H1 (cell line): ENCODE data around the gene NR2C2AP. TPM values are rescaled to one million over a fixed set of nuclear protein-coding genes. Genes with fewer than 3 reads are reported as not detected.
A peak's percentile ranks its signal among the peaks of the same experiment; 100 is the strongest.

ENCODE experiments used
- CTCF ChIA-PET: fragments of 300-600 bp; sonication (Branson Sonifier 250); formaldehyde crosslinking; loops from one replicate; lab custom pipeline; 2021; ENCODE audit not compliant: partially characterized antibody; lab: Charles Lee
- POLR2A ChIA-PET: fragments of 300-600 bp; sonication (Branson Sonifier 250); formaldehyde crosslinking; loops from one replicate; lab custom pipeline; 2021; ENCODE audit warnings: inconsistent platforms; ENCODE audit not compliant: partially characterized antibody; lab: Charles Lee
- DNase-seq, 2 experiments: peaks; one replicate each; pipeline versions ENCODE4 v3.0.0 to v3.0.0-alpha.2; 2010 to 2022; ENCODE audit warnings: low spot score in 2 of 2, low read depth in 1 of 2, mixed read lengths in 1 of 2
- FAIRE-seq: peaks from 2 replicates; lab custom pipeline; 2011; peaks lifted over from hg19 to GRCh38; lab: Jason Lieb, UNC
- H2AFZ ChIP-seq: 2 replicates; pipeline ENCODE4 v1.8.1; 2012; ENCODE audit warnings: low read length, inconsistent platforms
- H2AK5ac ChIP-seq: 2 replicates; pipeline ENCODE4 v1.6.1; 2013; ENCODE audit warnings: low read depth, low read length
- H2BK120ac ChIP-seq: replicated peaks from 2 replicates; pipeline ENCODE3; 2013; ENCODE audit warnings: low read depth, low read length, inconsistent platforms
- H2BK12ac ChIP-seq: 2 replicates; pipeline ENCODE4 v1.6.1; 2013; ENCODE audit warnings: low read depth, low read length
- H2BK15ac ChIP-seq: 2 replicates; pipeline ENCODE4 v1.6.1; 2013; ENCODE audit warnings: low read length
- H2BK20ac ChIP-seq: 2 replicates; pipeline ENCODE4 v1.6.1; 2013; ENCODE audit warnings: low read length
- H2BK5ac ChIP-seq: 2 replicates; pipeline ENCODE4 v1.6.1; 2013; ENCODE audit warnings: low read depth, low read length
- H3K14ac ChIP-seq: 2 replicates; pipeline ENCODE4 v1.6.1; 2013; ENCODE audit warnings: inconsistent platforms; ENCODE audit not compliant: insufficient read length
- H3K18ac ChIP-seq: 2 replicates; pipeline ENCODE4 v1.6.1; 2013; ENCODE audit warnings: low read length; ENCODE audit errors: extremely low read depth
- H3K23ac ChIP-seq: 2 replicates; pipeline ENCODE4 v1.6.1; 2013; ENCODE audit warnings: inconsistent platforms; ENCODE audit not compliant: insufficient read length
- H3K23me2 ChIP-seq: 2 replicates; pipeline ENCODE4 v1.6.1; 2013; ENCODE audit warnings: low read depth, low read length
- H3K27ac ChIP-seq: 2 replicates; pipeline ENCODE4 v1.6.1; 2011; ENCODE audit warnings: low read depth, low read length, inconsistent platforms
- H3K27me3 ChIP-seq, 4 experiments: replicated peaks in 1 of 4; 1 replicate in 1 of 4; 2 replicates in 3 of 4; pipeline versions ENCODE4 v1.6.1 to v1.8.1; 2011 to 2013; ENCODE audit warnings: low read length in 3 of 4, mild to moderate bottlenecking in 3 of 4, inconsistent platforms in 2 of 4, mixed read lengths in 2 of 4, moderate library complexity in 1 of 4; ENCODE audit not compliant: control insufficient read depth in 3 of 4, insufficient read depth in 3 of 4; ENCODE audit errors: extremely low read depth in 1 of 4
- H3K36me3 ChIP-seq, 4 experiments: 2 replicates each; pipeline versions ENCODE4 v1.6.1 to v1.8.1; 2011 to 2013; ENCODE audit warnings: mild to moderate bottlenecking in 4 of 4, low read length in 3 of 4, moderate library complexity in 2 of 4, control low read depth in 1 of 4, inconsistent platforms in 1 of 4; ENCODE audit not compliant: insufficient read depth in 4 of 4, control insufficient read depth in 2 of 4
- H3K4ac ChIP-seq: replicated peaks from 2 replicates; pipeline ENCODE3; 2013; ENCODE audit warnings: low read length, low read depth, mixed read lengths, inconsistent platforms; ENCODE audit not compliant: insufficient read length
- H3K4me1 ChIP-seq, 4 experiments: replicated peaks in 1 of 4; 1 replicate in 1 of 4; 2 replicates in 3 of 4; pipeline versions ENCODE4 v1.6.1 to v1.8.1; 2011 to 2013; ENCODE audit warnings: low read length in 3 of 4, inconsistent platforms in 2 of 4, mixed read lengths in 1 of 4; ENCODE audit not compliant: insufficient read depth in 4 of 4, control insufficient read depth in 3 of 4
- H3K4me2 ChIP-seq, 2 experiments: 2 replicates each; pipeline versions ENCODE4 v1.6.1 to v1.8.1; 2011 to 2013; ENCODE audit warnings: low read depth in 2 of 2, low read length in 2 of 2, control low read depth in 1 of 2, inconsistent platforms in 1 of 2, mild to moderate bottlenecking in 1 of 2; ENCODE audit not compliant: insufficient read depth in 1 of 2
- H3K4me3 ChIP-seq, 4 experiments: fragments of 200-600, 300-600 bp in 1 of 4; sonication (generic), shearing (Covaris generic), sonication (Bioruptor Twin) in 1 of 4; 2 replicates each; pipeline versions ENCODE4 v1.5.1 to v1.8.1; 2011 to 2016; ENCODE audit warnings: low read length in 4 of 4, low read depth in 3 of 4, control low read depth in 2 of 4, inconsistent platforms in 2 of 4, mild to moderate bottlenecking in 2 of 4, mixed read lengths in 1 of 4, moderate library complexity in 1 of 4; ENCODE audit not compliant: insufficient read depth in 2 of 4; ENCODE audit errors: extremely low read depth in 1 of 4
- H3K56ac ChIP-seq: replicated peaks from 2 replicates; pipeline ENCODE3; 2013; ENCODE audit warnings: low read depth, mild to moderate bottlenecking, mixed read lengths, low read length, inconsistent platforms; ENCODE audit not compliant: insufficient read length
- H3K79me1 ChIP-seq: 2 replicates; pipeline ENCODE4 v1.6.1; 2013; ENCODE audit warnings: low read depth, low read length, control low read depth
- H3K79me2 ChIP-seq, 2 experiments: 2 replicates each; pipeline versions ENCODE4 v1.6.1 to v1.8.1; 2012 to 2013; ENCODE audit warnings: low read length in 2 of 2, mild to moderate bottlenecking in 2 of 2, inconsistent platforms in 1 of 2; ENCODE audit not compliant: insufficient read depth in 2 of 2, control insufficient read depth in 1 of 2
- H3K9ac ChIP-seq, 4 experiments: replicated peaks in 1 of 4; 1 replicate in 1 of 4; 2 replicates in 3 of 4; pipeline versions ENCODE4 v1.6.1 to v1.8.1; 2011 to 2013; ENCODE audit warnings: low read depth in 3 of 4, low read length in 3 of 4, control low read depth in 2 of 4, mild to moderate bottlenecking in 2 of 4, moderate library complexity in 2 of 4, inconsistent platforms in 1 of 4; ENCODE audit errors: extremely low read depth in 1 of 4
- H3K9me3 ChIP-seq, 2 experiments: 2 replicates each; pipeline versions ENCODE4 v1.6.1 to v1.8.1; 2012 to 2013; ENCODE audit warnings: mild to moderate bottlenecking in 2 of 2, moderate library complexity in 2 of 2, control low read depth in 1 of 2, inconsistent platforms in 1 of 2, low read depth in 1 of 2, low read length in 1 of 2, mixed read lengths in 1 of 2; ENCODE audit not compliant: insufficient read depth in 2 of 2
- H4K20me1 ChIP-seq, 2 experiments: replicated peaks in 1 of 2; 2 replicates each; pipeline versions ENCODE3 to v1.8.1; 2011 to 2013; ENCODE audit warnings: inconsistent platforms in 2 of 2, low read length in 2 of 2, mild to moderate bottlenecking in 1 of 2; ENCODE audit not compliant: insufficient read depth in 2 of 2, control insufficient read depth in 1 of 2
- H4K5ac ChIP-seq: 2 replicates; pipeline ENCODE4 v1.6.1; 2013; ENCODE audit warnings: low read length, low read depth, mixed read lengths, inconsistent platforms; ENCODE audit not compliant: insufficient read length
- H4K8ac ChIP-seq: 2 replicates; pipeline ENCODE4 v1.8.0; 2013; ENCODE audit warnings: mild to moderate bottlenecking, moderate library complexity, low read length, inconsistent platforms; ENCODE audit not compliant: insufficient read depth; ENCODE audit errors: extremely low read depth
- H4K91ac ChIP-seq: replicated peaks from 2 replicates; pipeline ENCODE3; 2013; ENCODE audit warnings: low read length, mixed read lengths, inconsistent platforms; ENCODE audit not compliant: insufficient read length
- ATF2 ChIP-seq: IDR thresholded peaks from 2 replicates; pipeline ENCODE4 v1.6.1; 2012; ENCODE audit warnings: low read length, inconsistent platforms
- CREB1 ChIP-seq: IDR thresholded peaks from 2 replicates; pipeline ENCODE4 v1.6.1; 2012; ENCODE audit warnings: inconsistent platforms
- SAP30 ChIP-seq: fragments of 300-600 bp; sonication (generic); IDR thresholded peaks from 2 replicates; pipeline ENCODE4 v1.7.1; 2012; ENCODE audit warnings: low read length, moderate library complexity, mild to moderate bottlenecking, inconsistent platforms; ENCODE audit not compliant: insufficient read depth, insufficient replicate concordance
- SIRT6 ChIP-seq: IDR thresholded peaks from one replicate; pipeline ENCODE4 v1.7.1; 2012; ENCODE audit warnings: low read length, inconsistent platforms
- SP2 ChIP-seq: IDR thresholded peaks from 2 replicates; pipeline ENCODE4 v1.6.1; 2012; ENCODE audit warnings: mild to moderate bottlenecking, low read length, inconsistent platforms
- WGBS, 2 experiments: shearing (Covaris generic) in 1 of 2; methylation state at CpG; one replicate each; pipeline versions ENCODE4 v1.1.6 to v1.1.7; 2013 to 2015; ENCODE audit warnings: low lambda C conversion rate in 2 of 2, mixed read lengths in 2 of 2, inconsistent platforms in 1 of 2, low coverage in 1 of 2, missing lambda C conversion rate in 1 of 2; ENCODE audit not compliant: insufficient replicate concordance in 2 of 2, insufficient coverage in 1 of 2, insufficient read length in 1 of 2; ENCODE audit errors: extremely low coverage in 1 of 2, missing lambda C conversion rate in 1 of 2; 5-methylcytosine and 5-hydroxymethylcytosine counted together
- polyA plus RNA-seq, 7 experiments: library from polyadenylated mRNA; depleted of rRNA in 3 of 7; stranded (reverse) in 5 of 7; unstranded in 2 of 7; fragments of >200 nt in 5 of 7; fragments of 200-250 nt in 2 of 7; gene quantifications; 1 replicate in 5 of 7; 2 replicates in 1 of 7; 4 replicates in 1 of 7; pipeline versions ENCODE4 v1.2.1 to v1.2.3, GENCODE V29; 2011 to 2013; ENCODE audit warnings: missing spikeins in 2 of 7, mixed read lengths in 2 of 7
- total RNA-seq: library from RNA; stranded (reverse); fragmentation: NEBNext Ultra II Directional; extraction: Animal tissue kit (Norgen Biotek cat#: 25700); gene quantifications from 2 replicates; pipeline ENCODE4 v1.2.1, GENCODE V29; 2021

The NR2C2AP gene
- total and polyA plus RNA-seq, 2 of the 8 experiments (the other 6 are each of a cell fraction or from before 2014, with no cell fraction given), result 16.4 to 20.5 TPM

DNA sequence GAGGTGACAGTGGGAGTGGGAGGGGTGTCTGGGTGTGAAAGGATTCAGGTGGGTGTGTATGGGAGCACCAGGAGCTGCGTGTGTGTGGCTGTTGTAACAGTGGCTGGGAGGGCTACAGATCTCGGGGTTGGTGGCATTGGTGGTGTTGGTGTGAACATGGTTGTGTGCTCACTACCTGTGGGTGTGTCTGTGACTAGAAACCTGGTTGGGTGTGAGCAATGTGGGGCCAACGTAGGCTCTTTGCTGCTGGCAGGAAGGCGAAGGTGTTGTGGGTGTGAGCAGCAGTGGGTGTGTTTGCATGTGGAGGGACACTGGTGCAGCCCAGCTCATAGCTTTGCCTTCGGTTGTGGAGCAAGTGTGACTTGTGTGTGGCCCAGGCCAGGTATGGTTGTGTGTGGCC, 3.7 kb upstream of the NR2C2AP start:
- WGBS, 2 experiments, result 68% methylated on average over 5 of the region's 5 CpGs; no CpG with 5 or more reads in 1 of the 2 experiments
- no peak for DNase-seq
- no peak overlapping the region for H2BK20ac ChIP-seq
- H2BK5ac ChIP-seq, result no peak overlapping the region
- no peak overlapping the region for H3K4ac ChIP-seq
- H2BK12ac ChIP-seq, result no peak overlapping the region
- H3K9ac ChIP-seq, result no peak overlapping the region
- H4K5ac ChIP-seq, result no peak overlapping the region
- 0 out of 2 replicates have a peak overlapping the region, but pooled peaks have one; percentile 13 for H2AK5ac ChIP-seq
- H3K4me2 ChIP-seq, result no peak overlapping the region
- peaks cover 0 to 6% (median 2%) of the 10 kb centered on the region in 4 experiments; a peak in 3 of 7 replicates for H3K4me1 ChIP-seq
- H3K4me3 ChIP-seq, result no peak overlapping the region
- no peak for FAIRE-seq
- no peak overlapping the region for H3K23ac ChIP-seq
- no peak overlapping the region; the same call in 1 of the 2 replicates for H4K8ac ChIP-seq
- no peak overlapping the region for H4K91ac ChIP-seq
- H3K14ac ChIP-seq, result no peak overlapping the region
- no peak overlapping the region for H3K18ac ChIP-seq
- TF ChIP-seq SAP30 (no peak), CREB1 (no peak), SIRT6 (no peak), SP2 (no peak), ATF2 (no peak)
- TF ChIP-seq, all 59 proteins: peak for 0
- no peak overlapping the region for H3K56ac ChIP-seq
- H3K27ac ChIP-seq, result no peak overlapping the region
- ChIA-PET CTCF (no interaction called here), POLR2A (interaction anchor here (0.7 to 1.4 kb wide), 2 partner anchors 11 to 23 kb away, joined by 3 read pairs; no protein-coding TSS in a partner anchor)
- peaks cover 3 to 50% (median 47%) of the 10 kb centered on the region in 4 experiments for H3K27me3 ChIP-seq
- no peak overlapping the region for H2BK120ac ChIP-seq
- H3K79me2 ChIP-seq, result no peaks in the 10 kb centered on the region
- peaks cover 2 to 15% of the 10 kb centered on the region in 2 experiments for H4K20me1 ChIP-seq
- H2BK15ac ChIP-seq, result no peak overlapping the region
- H3K9me3 ChIP-seq, result no peaks in the 10 kb centered on the region
- no peak overlapping the region for H2AFZ ChIP-seq
- H3K79me1 ChIP-seq, result no peaks in the 10 kb centered on the region; the same call in 1 of the 2 replicates
- peaks cover 11% of the 10 kb centered on the region for H3K23me2 ChIP-seq
- H3K36me3 ChIP-seq, result 0 out of 8 replicates have a peak, but pooled peaks cover 0 to under 1% (median 0%) of the 10 kb centered on the region in 4 experiments
